Upper lobe of left lung (tissue), 4 donors: Measurements from ENCODE around the gene LEKR1.

ENCODE experiments used
- CTCF ChIP-seq, 6 experiments: fragments of 450-650 bp in 4 of 6; fragments of 200-600 bp in 2 of 6; sonication (generic) in 2 of 6; IDR thresholded peaks; one replicate each; pipeline ENCODE4 v1.5.1; 2016 to 2019; ENCODE audit warnings: antibody characterized with exemption in 6 of 6
- EP300 ChIP-seq, 4 donors: sonication (generic); formaldehyde crosslinking; IDR thresholded peaks; one replicate each; pipeline ENCODE4 v1.5.1; 2017; ENCODE audit warnings: antibody characterized with exemption in 4 of 4, control low read depth in 2 of 4
- POLR2A ChIP-seq, 4 donors: fragments of 450-650 bp; IDR thresholded peaks; one replicate each; pipeline ENCODE4 v1.5.1; 2016 to 2017; ENCODE audit warnings: antibody characterized with exemption in 4 of 4, mild to moderate bottlenecking in 2 of 4

- TF ChIP-seq CTCF (IDR thresholded peaks at IDR 0.05) (no peak), EP300 (IDR thresholded peaks at IDR 0.05) (no peak), POLR2A (IDR thresholded peaks at IDR 0.05) (no peak)
Measured at GRCh38 chr3:156825795-156826143, 384 bp upstream of the LEKR1 start.
